K562 (cell line): ENCODE results near the gene MAPRE2. TPM values are rescaled to one million over a fixed set of nuclear protein-coding genes. Genes with fewer than 3 reads are reported as not detected.
A peak's percentile ranks its signal among the peaks of the same experiment; 100 is the strongest.

Experiments used
- CBX1 ChIP-seq: sonication (generic); IDR thresholded peaks from 2 replicates; pipeline ENCODE4 v1.6.1; 2016; ENCODE audit warnings: antibody characterized with exemption, low read depth, mild to moderate bottlenecking
- CHD7 ChIP-seq: fragments of 200-600 bp; sonication (generic); IDR thresholded peaks from one replicate; pipeline ENCODE4 v1.6.1; 2012; ENCODE audit warnings: mild to moderate bottlenecking, low read depth, low read length, inconsistent platforms
- FOXO4 ChIP-seq: fragments of 450-650 bp; formaldehyde crosslinking; IDR thresholded peaks from 2 replicates; pipeline ENCODE4 v1.4.0; 2020; ENCODE audit warnings: mild to moderate bottlenecking, moderate library complexity
- GTF2F1 ChIP-seq: IDR thresholded peaks from 2 replicates; pipeline ENCODE4 v1.6.1; 2011; ENCODE audit warnings: low read depth, low read length, improper control_type of control experiment
- ZNF277 ChIP-seq: fragments of 250-450 bp; sonication (Bioruptor Pico); IDR thresholded peaks from 2 replicates; pipeline ENCODE4 v1.8.0; 2022; ENCODE audit warnings: inconsistent platforms, mild to moderate bottlenecking, moderate library complexity, borderline replicate concordance
- ZNF592 ChIP-seq: fragments of 450-650 bp; IDR thresholded peaks from 2 replicates; pipeline ENCODE4 v1.6.1; 2017; ENCODE audit warnings: antibody characterized with exemption, mild to moderate bottlenecking
- polyA plus RNA-seq, 8 experiments: library from polyadenylated mRNA; depleted of rRNA in 4 of 8; stranded (reverse) in 5 of 8; unstranded in 3 of 8; fragments of >200 nt; fragmentation: Nextera tagmentation in 2 of 8; fragmentation: Illumina TruSeq in 1 of 8; extraction: Ambion mirVana in 2 of 8; extraction: Trizol in 1 of 8; gene quantifications; 2 replicates each; pipeline versions ENCODE4 v1.2.1 to v1.2.3, GENCODE V29; 2011 to 2014; ENCODE audit warnings: inconsistent platforms in 1 of 8, missing spikeins in 1 of 8
- total RNA-seq, 7 experiments: library from RNA; depleted of rRNA in 6 of 7; stranded (reverse); fragments of >200 nt in 6 of 7; fragmentation: Illumina TruSeq in 2 of 7; extraction: Trizol in 2 of 7; gene quantifications; 2 replicates each; pipeline versions ENCODE4 v1.2.1 to v1.2.3, GENCODE V29; 2011 to 2021; ENCODE audit warnings: low replicate concordance in 1 of 7

MAPRE2 gene
- total and polyA plus RNA-seq, 9 of the 15 experiments (the other 6 are each of a cell fraction or from before 2014, with no cell fraction given): 32.3 to 70.7 (median 40.7) TPM

GRCh38 chr18:35040988-35041814 lies at the start of gene MAPRE2 (continued):
- no peak for TF ChIP-seq CHD7
- 0 out of 2 replicates have a peak, but pooled peaks have one; percentile 48 for TF ChIP-seq GTF2F1
- no peak for TF ChIP-seq ZNF277 (CRISPR knock-in tag)
- TF ChIP-seq ZNF592: peak; percentile 85
- no peak for TF ChIP-seq FOXO4
- peak; percentile 35; the same call in 1 of the 2 replicates for TF ChIP-seq CBX1
